Loucy (cell line): ENCODE measurements around the gene CHN1.

ENCODE experiments used
- EZH2phosphoT487 ChIP-seq: fragments of 200-600 bp; IDR thresholded peaks from 2 replicates; pipeline ENCODE4 v1.6.1; 2018; ENCODE audit warnings: antibody characterized with exemption, mild to moderate bottlenecking, moderate library complexity, borderline replicate concordance
- TF ChIP-seq, protein P1 (sequence below): fragments of 200-600 bp; sonication (generic); conservative IDR thresholded peaks from 2 replicates; pipeline ENCODE4 v1.5.1; 2014; ENCODE audit warnings: mild to moderate bottlenecking, antibody characterized with exemption, low read length

DNA sequence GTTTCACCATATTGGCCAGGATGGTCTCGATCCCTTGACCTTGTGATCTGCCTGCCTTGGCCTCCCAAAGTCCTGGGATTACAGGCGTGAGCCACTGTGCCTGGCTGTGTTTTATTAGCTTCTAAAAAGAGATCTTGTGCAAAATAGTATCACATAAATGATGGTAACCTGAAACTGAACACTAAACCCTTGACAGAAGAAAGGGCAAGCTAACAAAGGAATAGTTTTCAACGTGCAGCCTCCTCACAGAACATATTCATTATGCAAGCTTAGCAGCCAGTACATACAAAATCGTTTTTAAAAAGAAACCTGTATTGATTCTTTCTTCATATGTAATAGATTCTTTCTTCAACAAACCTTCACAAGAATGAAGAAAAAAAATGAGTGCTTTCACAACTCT is 20.6 kb downstream of the CHN1 start:
- TF ChIP-seq, protein P1, sequence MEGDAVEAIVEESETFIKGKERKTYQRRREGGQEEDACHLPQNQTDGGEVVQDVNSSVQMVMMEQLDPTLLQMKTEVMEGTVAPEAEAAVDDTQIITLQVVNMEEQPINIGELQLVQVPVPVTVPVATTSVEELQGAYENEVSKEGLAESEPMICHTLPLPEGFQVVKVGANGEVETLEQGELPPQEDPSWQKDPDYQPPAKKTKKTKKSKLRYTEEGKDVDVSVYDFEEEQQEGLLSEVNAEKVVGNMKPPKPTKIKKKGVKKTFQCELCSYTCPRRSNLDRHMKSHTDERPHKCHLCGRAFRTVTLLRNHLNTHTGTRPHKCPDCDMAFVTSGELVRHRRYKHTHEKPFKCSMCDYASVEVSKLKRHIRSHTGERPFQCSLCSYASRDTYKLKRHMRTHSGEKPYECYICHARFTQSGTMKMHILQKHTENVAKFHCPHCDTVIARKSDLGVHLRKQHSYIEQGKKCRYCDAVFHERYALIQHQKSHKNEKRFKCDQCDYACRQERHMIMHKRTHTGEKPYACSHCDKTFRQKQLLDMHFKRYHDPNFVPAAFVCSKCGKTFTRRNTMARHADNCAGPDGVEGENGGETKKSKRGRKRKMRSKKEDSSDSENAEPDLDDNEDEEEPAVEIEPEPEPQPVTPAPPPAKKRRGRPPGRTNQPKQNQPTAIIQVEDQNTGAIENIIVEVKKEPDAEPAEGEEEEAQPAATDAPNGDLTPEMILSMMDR: no peak
- TF ChIP-seq EZH2phosphoT487: no peak
